AG04450 (cell line): Measurements from ENCODE around the gene EBI3. TPM values are rescaled to one million over a fixed set of nuclear protein-coding genes. Genes with fewer than 3 reads are reported as not detected.
"Not testable (repeated sequence)": the region's sequence is repeated elsewhere in the genome, so short reads cannot be mapped to it uniquely, and the experiment has no call there.

Source experiments
- CTCF ChIA-PET: fragments of 300-600, 350-600 bp; formaldehyde crosslinking; extraction: SDS; loops from one replicate; lab custom pipeline; 2022; ENCODE audit warnings: antibody characterized with exemption, inconsistent platforms; lab: Charles Lee
- POLR2A ChIA-PET: fragments of 350-600 bp; formaldehyde crosslinking; extraction: SDS; loops from one replicate; lab custom pipeline; 2021; ENCODE audit warnings: antibody characterized with exemption, inconsistent platforms; lab: Yijun Ruan, JAX
- DNase-seq: peaks from one replicate; pipeline ENCODE4 v3.0.0-alpha.2; 2011; ENCODE audit warnings: low read depth, low spot score
- H3K27ac ChIP-seq: one replicate; pipeline ENCODE4 v1.5.1; 2012; ENCODE audit warnings: low read depth, low read length, control low read depth
- H3K27me3 ChIP-seq: one replicate; pipeline ENCODE4 v1.6.0; 2012; ENCODE audit warnings: low read length; ENCODE audit not compliant: control insufficient read depth, insufficient read depth
- H3K4me3 ChIP-seq: 2 replicates; pipeline ENCODE4 v1.5.1; 2011; ENCODE audit warnings: mild to moderate bottlenecking, low read depth, low read length, control low read depth
- H3K9me3 ChIP-seq: 2 replicates; pipeline ENCODE4 v1.5.1; 2012; ENCODE audit warnings: low read length; ENCODE audit not compliant: control insufficient read depth, insufficient read depth
- CTCF ChIP-seq: IDR thresholded peaks from 2 replicates; pipeline ENCODE4 v1.5.1; 2011; ENCODE audit warnings: low read depth, low read length, control low read depth, inconsistent platforms
- polyA plus RNA-seq: library from polyadenylated mRNA; depleted of rRNA; stranded (reverse); fragments of >200 nt; gene quantifications from 2 replicates; pipeline ENCODE4 v1.2.3, GENCODE V29; 2011

EBI3 gene
- polyA plus RNA-seq, 1 experiment: 1.1 TPM

DNA sequence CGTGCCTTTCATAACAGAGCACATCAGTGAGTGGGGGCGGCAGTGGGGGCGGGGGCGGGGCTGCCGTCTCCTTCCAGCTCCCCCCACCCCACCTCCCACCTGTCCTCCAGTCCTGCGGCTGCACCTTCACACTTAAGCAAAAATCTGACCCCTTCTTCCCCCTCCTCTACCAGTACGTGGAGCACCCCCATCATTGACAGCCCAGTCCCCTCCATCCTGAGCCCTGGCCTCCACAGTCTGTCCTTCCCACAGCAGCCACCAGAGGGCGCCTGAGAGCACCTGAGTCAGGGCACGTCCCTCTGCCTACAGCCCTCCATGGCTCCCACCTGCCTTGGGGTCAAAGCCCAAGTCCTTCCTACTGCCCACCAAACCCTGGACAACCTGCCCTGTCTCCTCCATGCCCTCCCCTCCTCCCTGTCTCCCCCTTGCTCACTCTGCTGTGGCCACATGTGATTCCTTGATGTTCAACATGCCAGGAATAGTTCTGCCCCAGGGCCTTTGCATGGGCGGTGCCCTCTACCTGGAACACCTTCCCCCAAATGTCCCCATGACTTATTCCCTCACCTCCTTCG lies 4.0 kb downstream of the EBI3 start:
- CTCF ChIA-PET: interaction anchor here (0.6 to 1.6 kb wide), 6 partner anchors 10 to 434 kb away, joined by 3 to 5 read pairs (median 4); no protein-coding TSS in a partner anchor

DNA sequence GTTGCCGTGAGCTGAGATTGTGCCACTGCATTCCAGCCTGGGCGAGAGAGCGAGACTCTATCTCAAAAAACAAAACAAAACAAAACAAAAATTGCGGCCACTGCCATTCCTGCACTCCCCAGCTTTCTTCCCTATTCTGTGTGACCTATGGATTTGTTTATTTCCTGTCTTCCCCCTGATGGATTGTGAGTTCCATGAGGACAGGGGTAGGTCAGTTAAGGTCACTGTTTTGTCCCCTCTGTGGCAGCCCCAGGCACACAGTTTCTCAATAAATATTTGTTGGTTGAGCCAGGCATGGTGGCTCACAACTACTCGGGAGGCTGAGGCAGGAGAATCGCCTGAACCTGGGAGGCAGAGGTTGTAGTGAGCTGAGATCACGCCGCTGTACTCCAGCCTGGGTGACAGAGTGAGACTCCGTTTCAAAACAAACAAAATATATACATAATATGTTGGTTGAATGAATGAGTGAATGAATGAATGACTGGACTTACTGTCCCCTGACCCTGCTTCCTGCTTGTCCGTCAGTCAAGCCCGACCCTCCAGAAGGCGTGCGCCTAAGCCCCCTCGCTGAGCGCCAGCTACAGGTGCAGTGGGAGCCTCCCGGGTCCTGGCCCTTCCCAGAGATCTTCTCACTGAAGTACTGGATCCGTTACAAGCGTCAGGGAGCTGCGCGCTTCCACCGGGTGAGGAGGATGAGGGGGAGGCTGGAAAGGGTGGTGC lies 5.0 kb downstream of the EBI3 start:
- no peak for DNase-seq
- no peak for TF ChIP-seq CTCF
- Histone ChIP-seq H3K27me3 (peaks cover 2% of the 10 kb centered on the region), H3K27ac (no peak overlapping the region), H3K4me3 (no peak overlapping the region), H3K9me3 (no peaks in the 10 kb centered on the region; the same call in 1 of the 2 replicates)
- POLR2A ChIA-PET: interaction anchor here (0.6 kb wide), 1 partner anchor 118 kb away, joined by 4 read pairs; no protein-coding TSS in a partner anchor
- CTCF ChIA-PET: interaction anchor here (1.1 to 1.6 kb wide), 3 partner anchors 13 to 118 kb away, joined by 3 to 4 read pairs (median 4); no protein-coding TSS in a partner anchor

More for the DNA sequence above, 4.0 kb downstream of the EBI3 start:
- Histone ChIP-seq H3K9me3 (no peaks in the 10 kb centered on the region; the same call in 1 of the 2 replicates), H3K27ac (no peak overlapping the region), H3K4me3 (no peak overlapping the region), H3K27me3 (peaks cover 2% of the 10 kb centered on the region)
- no peak for DNase-seq
- peak; percentile 70 for TF ChIP-seq CTCF
- POLR2A ChIA-PET: no interaction called here

GRCh38 chr19:4234862-4235201 lies 5.5 kb downstream of the EBI3 start:
- ChIA-PET CTCF (interaction anchor here (1.1 to 1.6 kb wide), 3 partner anchors 13 to 118 kb away, joined by 3 to 4 read pairs (median 4); no protein-coding TSS in a partner anchor), POLR2A (no interaction called here)
- Histone ChIP-seq H3K4me3 (no peak overlapping the region), H3K27ac (no peak overlapping the region), H3K9me3 (no peaks in the 10 kb centered on the region), H3K27me3 (peaks cover 2% of the 10 kb centered on the region)
- TF ChIP-seq CTCF: no peak
- DNase-seq: no peak

DNA sequence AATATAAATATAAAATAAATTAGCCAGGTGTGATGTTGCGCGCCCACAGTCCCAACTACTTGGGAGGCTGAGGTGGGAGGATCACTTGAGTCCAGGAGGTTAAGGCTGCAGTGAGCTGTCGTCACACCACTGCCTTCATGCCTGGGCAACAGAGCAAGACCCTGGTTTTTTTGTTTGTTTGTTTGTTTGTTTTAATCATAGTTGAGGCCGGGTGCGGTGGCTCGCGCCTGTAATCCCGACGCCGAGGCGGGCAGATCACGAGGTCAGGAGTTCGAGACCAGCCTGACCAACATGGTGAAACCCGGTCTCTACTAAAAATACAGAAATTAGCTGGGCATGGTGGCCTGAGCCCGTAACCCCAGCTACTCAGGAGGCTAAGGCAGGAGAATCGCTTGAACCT lies 8.2 kb downstream of the EBI3 start:
- H3K27me3 ChIP-seq, H3K9me3 ChIP-seq, H3K4me3 ChIP-seq, CTCF ChIA-PET, DNase-seq, H3K27ac ChIP-seq: not testable (repeated sequence)
- POLR2A ChIA-PET: interaction anchor here (1.1 kb wide), 1 partner anchor 9 kb away, joined by 3 read pairs; the partner anchor contains the start of gene YJU2

DNA sequence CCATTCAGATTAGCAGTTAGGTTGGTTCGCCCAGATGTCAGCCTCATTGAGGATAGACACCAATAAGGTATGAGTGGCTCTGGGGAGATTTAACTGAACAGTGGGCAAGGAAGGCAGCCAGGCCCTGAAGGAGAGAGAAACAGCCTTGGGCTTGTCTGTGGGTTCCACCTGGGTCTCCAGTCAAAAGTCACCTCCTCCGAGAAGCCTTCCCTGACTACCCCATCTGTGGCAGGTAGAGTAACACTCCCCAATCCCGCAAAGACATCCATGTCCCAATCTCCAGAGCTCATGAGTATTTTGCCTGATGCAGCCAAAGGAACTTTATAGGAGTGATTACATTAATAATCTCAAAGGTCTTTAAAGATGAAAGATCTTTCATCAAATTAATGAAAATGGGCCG lies 9.5 kb downstream of the EBI3 start:
- POLR2A ChIA-PET: no interaction called here
- DNase-seq: no peak
- no peak for TF ChIP-seq CTCF
- Histone ChIP-seq H3K4me3 (no peak overlapping the region), H3K9me3 (peaks cover 7% of the 10 kb centered on the region), H3K27me3 (peaks cover 6% of the 10 kb centered on the region), H3K27ac (no peak overlapping the region)
- CTCF ChIA-PET: no interaction called here
